Measurements from ENCODE around the gene NXNL1.
"Not testable (repeated sequence)": the region's sequence is repeated elsewhere in the genome, so short reads cannot be mapped to it uniquely, and the experiment has no call there.

NXNL1 gene

GRCh38 chr19:17460372-17461230, at the start of gene NXNL1:
TSS of gene NXNL1 (minus strand) at chr19:17460926. CDS start at chr19:17460869, 57 bp downstream.
- DNase-seq, result no peak

DNA sequence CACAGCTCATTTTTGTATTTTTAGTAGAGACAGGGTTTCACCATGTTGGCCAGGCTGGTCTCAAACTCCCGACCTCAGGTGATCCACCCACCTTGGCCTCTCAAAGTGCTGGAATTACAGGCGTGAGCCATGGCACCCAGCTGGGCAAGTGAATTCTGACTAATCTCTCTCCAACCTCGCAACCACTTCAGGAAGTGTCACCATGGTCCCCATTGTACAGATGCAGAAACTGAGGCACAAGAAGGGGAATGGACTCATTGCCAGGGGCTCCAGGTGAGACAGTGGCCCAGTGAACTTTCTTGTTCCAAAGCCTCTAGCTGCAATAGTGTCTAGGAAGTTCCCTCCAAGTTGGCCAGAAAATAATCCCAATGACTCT, 47.8 kb upstream of the NXNL1 start:
- DNase-seq, result not testable (repeated sequence)

GRCh38 chr19:17506745-17507144, 46.0 kb upstream of the NXNL1 start:
- no peak for DNase-seq

DNA sequence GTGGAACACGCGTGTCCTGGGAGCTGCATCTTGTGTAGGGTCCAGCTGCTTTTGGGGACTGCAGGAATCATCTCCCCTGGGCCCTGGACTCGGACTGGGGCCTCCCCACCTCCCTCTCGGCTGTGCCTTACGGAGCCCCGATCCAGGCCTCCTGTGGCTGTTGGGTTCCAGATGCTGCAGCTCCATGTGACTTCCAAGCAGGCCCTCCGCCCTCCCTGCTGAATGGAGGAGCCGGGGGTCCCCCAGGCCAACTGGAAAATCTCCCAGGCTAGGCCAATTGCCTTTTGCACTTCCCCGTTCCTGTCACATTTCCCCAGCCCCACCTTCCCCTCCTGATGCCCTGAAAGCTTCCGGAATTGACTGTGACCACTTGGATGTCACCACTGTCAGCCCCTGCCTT, 44.5 kb upstream of the NXNL1 start:
- no peak for DNase-seq

DNA sequence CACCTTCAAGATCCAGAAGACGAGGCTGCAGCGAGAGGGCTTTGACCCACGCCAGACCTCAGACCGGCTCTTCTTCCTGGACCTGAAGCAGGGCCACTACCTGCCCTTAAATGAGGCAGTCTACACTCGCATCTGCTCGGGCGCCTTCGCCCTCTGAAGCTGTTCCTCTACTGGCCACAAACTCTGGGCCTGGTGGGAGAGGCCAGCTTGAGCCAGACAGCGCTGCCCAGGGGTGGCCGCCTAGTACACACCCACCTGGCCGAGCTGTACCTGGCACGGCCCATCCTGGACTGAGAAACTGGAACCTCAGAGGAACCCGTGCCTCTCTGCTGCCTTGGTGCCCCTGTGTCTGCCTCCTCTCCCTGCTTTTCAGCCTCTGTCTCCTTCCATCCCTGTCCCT, 43.7 kb upstream of the NXNL1 start:
- DNase-seq, result no peak

DNA sequence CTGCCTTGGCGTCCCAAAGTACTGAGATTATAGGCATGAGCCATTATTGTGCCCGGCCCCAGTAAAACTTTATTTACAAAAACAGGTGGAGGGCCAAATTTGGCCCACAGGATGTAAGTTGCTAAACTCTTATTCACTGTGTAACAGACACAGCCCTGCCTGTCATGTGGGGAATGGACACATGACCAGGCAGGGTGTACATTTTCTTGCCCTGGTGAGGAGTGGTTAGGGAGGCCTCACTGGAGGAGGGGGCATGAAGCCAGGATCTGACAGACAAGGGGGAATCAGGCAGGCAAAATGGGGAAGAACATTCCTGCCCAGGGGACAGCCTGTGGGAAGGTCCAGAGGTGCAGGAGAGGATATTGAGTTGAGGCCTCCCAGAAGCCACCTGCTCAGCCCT, 43.3 kb upstream of the NXNL1 start:
- DNase-seq, result no peak

GRCh38 chr19:17503240-17503639, 42.5 kb upstream of the NXNL1 start:
- DNase-seq, result no peak

GRCh38 chr19:17500447-17501198, 39.9 kb upstream of the NXNL1 start:
- DNase-seq, result no peak

GRCh38 chr19:17499648-17500446, 39.1 kb upstream of the NXNL1 start:
- DNase-seq, result no peak

DNA sequence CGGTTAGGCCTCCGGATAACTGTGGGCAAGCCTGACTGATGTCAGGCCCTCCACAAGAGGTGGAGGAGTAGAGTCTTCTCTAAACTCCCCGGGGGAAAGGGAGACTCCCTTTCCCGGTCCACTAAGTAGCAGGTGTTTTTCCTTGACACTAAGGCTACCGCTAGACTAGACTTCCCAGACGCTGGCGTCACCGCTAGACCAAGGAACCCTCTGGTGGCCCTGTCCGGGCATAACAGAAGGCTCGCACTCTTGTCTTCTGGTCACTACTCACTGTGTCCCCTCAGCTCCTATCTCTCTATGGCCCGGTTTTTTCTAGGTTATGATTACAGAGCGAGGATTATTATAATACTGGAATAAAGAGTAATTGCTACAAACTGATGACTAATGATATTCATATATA, 38.3 kb upstream of the NXNL1 start:
- not testable (repeated sequence) for DNase-seq

DNA sequence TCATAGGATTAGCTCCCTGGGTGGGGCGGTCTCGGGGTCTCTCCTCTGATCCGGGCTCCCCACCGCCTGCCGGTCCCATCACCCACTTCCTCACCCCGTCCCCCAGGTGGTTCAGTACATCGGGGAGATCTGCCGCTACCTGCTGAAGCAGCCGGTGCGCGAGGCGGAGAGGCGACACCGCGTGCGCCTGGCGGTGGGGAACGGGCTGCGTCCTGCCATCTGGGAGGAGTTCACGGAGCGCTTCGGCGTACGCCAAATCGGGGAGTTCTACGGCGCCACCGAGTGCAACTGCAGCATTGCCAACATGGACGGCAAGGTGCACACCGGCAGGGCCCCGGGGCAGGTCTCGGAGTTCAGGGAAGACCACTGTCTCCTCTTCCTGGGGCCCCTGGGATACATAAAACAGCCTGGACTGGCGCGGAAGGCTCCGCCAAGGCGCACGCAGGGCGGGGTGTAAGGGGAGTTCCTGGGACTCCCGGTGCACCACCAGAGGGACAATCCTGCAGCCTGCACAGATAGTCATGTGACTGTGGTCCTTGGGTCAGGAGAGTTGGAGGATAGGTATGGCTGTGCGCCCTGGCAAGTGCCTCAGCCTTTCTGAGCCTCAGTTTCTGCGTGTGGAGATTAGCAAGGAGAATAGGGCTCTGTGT, 36.5 kb upstream of the NXNL1 start:
- DNase-seq, result no peak

GRCh38 chr19:17496337-17496997, 35.7 kb upstream of the NXNL1 start:
- DNase-seq, result peak; percentile 90

- DNase-seq, result no peak
Measured at GRCh38 chr19:17495639-17496296, 35.0 kb upstream of the NXNL1 start.

DNA sequence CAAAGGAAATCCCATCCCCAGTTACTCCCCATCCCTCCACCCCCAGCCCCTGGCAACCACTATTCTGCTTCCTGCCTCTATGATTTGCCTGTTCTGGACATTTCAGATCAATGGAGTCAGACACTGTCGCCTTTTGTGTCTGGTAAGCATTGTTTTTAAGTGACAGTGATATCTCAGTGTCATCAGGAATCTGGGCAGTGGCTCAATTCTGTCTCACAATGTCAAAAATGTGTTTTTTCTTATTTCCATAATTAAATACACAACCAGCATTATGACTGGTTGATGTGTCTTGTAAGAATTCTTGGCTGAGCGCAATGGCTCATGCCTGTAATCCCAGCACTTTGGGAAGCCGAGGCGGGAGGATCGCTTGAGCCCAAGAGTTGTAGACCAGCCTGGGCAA, 30.6 kb upstream of the NXNL1 start:
- DNase-seq, result no peak

- DNase-seq, result peak; percentile 69
Measured at GRCh38 chr19:17490411-17490810, 29.7 kb upstream of the NXNL1 start.

GRCh38 chr19:17489392-17490030, 28.8 kb upstream of the NXNL1 start:
- DNase-seq, result no peak

DNA sequence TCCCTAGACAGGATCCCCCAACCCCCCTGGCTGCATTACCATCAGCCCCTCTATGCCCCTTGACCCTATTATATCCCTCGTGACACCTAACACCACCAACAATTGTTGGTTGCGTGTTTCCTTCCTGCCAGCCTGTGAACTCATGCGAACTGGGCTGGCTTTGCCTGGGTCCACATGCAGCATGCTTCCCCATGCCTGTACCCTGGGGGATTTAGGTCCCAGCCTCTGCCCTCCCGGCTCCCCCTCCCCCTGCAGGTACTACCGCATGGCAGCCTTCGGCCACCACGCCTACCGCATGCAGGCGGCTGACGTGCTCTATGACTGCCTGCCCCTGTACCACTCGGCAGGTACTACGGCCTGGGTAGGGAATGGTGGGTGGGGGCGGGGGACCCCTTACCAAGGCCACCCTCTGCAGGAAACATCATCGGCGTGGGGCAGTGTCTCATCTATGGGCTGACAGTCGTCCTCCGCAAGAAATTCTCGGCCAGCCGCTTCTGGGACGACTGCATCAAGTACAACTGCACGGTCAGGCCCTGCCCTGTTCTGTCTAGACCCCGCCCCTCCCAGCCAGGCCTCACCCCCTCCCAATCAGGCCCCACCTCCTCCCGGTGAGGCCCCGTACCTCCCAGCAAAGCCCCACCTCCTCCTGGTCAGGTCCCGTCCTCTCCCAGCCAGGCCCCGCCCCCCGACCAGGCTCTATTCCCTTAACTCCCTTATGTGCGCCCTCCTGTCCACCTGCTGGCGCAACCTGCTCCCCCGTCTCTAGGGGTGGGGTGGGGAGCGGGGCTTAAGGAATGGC, 28.1 kb upstream of the NXNL1 start:
- DNase-seq, result peak; percentile 88

GRCh38 chr19:17487284-17488121, 26.8 kb upstream of the NXNL1 start:
- DNase-seq, result no peak

- no peak for DNase-seq
Measured at GRCh38 chr19:17486545-17487240, 26.0 kb upstream of the NXNL1 start.
